HG03571 (cell line): ENCODE measurements around the gene VPS37D.
"Not testable (repeated sequence)": the region's sequence is repeated elsewhere in the genome, so short reads cannot be mapped to it uniquely, and the experiment has no call there.

Source experiments
- ATAC-seq: cut with Tn5 transposase; IDR thresholded peaks from one replicate; pipeline ENCODE4 v1.9.1; 2021; ENCODE audit not compliant: unreplicated experiment

VPS37D gene

GRCh38 chr7:73645643-73646174 lies 21.9 kb upstream of the VPS37D start:
- ATAC-seq, result no peak

GRCh38 chr7:73646785-73647724 lies 20.6 kb upstream of the VPS37D start:
- ATAC-seq, result no peak

DNA sequence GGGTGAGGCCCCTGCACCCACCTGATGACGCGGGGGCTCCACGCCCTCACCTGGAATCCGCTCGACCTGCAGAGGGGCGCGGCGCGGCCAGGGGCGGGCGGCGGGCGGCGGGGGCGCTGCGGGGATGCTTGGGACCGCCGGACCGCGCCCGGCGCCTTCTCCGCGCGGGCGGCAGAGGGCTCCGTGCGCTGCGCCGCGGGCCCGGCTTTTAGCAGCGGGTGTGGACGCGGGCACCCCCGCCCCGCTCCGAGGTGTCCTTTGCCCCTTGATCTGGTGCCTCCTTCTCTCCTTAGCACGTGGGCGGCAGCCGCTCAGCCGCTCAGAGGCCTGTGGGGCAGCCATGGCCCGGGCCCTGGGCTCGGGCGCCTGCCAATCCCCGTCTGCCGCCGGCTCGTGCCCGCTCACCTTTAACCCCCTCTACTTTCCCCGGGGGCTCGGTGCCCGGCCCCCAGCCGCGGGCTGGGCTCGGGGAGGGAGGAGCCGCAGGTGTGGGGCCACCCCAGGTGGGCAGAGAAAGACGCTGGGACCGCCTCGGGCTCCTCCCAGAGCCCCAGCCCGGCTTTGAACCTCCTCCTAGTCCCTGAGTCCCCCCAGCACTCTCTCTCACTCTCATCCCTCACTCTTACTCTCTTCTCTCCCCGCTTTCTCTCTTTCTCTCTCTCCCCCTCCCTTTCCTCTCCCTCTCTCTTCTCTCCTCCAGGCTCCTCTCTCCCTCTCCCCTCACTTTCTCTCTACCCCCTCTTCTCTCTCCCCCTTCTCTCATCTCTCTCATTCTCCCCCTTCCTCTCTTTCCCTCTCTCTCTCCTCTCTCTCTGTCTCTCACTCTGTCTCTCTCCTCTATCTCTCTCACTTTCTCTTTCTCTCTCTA lies 19.7 kb upstream of the VPS37D start:
- no peak for ATAC-seq

GRCh38 chr7:73648593-73649332 lies 18.9 kb upstream of the VPS37D start:
- no peak for ATAC-seq

DNA sequence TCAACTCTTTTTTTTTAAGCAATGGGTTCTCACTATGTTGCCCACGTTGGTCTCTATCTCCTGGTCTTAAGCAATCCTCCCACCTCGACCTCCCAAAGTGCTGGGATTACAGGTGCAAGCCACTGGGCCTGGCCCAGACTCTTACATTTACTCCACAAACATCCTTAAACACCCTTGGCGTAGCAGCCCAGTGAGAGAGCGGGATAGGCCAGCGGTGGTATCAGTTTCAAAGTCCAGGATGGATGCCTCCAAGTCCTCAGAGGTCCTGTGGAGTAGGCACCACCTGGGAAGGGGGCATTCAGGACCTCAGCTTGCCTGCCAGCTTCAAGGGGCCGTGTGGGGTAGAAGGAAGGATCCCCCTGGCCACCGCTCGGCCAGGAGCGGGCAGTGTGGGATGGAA lies 18.1 kb upstream of the VPS37D start:
- ATAC-seq, result no peak

GRCh38 chr7:73650524-73650923 lies 17.1 kb upstream of the VPS37D start:
- ATAC-seq, result no peak

DNA sequence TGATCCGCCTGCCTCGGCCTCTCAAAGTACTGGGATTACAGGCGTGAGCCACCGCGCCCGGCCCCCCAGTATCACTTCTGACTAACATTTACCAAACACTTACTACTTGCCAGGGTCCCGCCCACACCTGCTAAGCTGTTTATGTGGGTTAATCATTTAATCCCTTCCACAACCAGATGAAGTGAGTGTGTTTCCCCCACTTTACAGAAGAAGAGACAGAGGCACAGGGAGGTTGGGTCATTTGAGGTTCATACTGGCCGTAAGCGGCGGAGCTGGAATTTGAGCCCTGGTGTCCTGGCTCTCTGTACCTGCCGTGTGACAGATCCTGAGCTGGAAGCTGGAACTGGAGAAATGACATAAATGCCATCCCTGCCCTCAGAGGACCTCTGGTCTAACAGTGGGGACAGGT lies 15.1 kb upstream of the VPS37D start:
- ATAC-seq, result no peak

DNA sequence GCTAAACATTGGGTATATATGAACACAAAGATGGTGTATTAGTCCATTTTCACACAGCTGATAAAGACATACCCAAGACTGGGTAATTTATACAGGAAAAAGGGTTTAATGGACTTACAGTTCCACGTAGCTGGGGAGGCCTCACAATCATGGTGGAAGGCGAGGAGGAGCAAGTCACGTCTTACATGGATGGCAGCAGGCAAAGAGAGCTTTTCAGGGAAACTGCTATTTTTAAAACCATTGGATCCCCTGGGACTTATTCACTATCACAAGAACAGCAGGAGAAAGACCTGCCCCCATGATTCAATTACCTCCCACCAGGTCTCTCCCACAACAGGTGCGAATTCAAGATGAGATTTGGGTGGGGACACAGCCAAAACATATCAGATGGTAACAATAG lies 12.3 kb upstream of the VPS37D start:
- ATAC-seq, result not testable (repeated sequence)

GRCh38 chr7:73659983-73660382 lies 7.6 kb upstream of the VPS37D start:
- ATAC-seq, result no peak

GRCh38 chr7:73660594-73660993 lies 7.0 kb upstream of the VPS37D start:
- ATAC-seq, result not testable (repeated sequence)

DNA sequence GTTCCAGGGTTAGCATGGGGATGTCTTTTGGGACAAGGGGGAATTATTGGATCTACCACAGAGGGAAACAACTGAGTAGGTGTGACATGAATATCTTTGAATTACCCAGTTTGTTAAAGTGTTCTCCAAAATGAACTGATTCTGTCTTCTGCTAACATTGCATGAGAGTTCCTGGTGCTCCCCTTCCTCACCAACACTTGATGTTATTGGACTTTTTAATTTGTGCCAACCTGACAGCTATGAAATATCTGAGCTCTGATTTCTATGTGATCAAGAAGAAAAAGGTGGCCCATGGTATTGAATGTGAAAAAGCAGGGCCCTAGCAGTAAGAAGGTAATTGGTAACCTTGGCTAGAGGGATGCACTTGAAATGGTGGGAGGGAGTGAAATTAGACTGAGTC lies 4.6 kb upstream of the VPS37D start:
- ATAC-seq, result no peak

DNA sequence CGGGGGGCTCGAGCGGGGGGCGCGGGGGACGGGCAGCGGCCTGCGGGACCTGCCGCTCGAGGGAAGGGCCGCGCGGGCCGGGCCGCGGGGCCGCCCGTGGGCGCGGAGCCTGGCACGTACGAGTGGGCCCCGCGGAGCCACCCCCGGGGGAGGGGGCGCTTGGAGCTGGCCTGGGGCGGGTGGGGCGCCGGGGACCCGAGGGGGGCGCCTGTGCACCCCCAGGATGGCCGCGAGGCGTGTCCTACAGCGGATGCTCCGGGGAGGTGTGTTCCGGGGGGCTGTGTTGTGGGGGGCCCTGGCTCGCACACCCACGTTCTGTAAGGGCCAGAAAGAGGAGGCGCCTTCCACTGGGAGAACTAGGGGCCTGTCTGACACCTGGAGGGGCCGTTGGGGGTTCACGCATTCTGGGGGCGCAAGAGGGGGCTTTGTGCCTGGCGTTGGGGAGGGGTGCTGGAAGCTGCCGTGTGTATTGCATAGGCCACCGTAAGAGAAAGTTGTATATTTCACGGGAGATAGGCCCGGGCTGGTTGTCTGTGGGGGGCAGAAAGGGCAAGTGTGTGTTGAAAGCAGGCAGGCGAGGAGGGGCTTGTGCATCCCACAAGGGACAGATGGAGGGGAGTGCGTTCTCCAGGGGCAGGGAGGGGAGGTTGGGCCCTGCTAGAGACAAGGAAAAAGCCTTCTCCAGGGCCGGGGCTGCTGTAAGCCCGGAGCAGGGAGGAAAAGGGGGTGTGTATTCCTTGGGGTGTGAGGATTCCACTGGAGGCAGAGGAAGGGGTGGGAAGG lies 663 bp downstream of the VPS37D start:
- ATAC-seq, result no peak

DNA sequence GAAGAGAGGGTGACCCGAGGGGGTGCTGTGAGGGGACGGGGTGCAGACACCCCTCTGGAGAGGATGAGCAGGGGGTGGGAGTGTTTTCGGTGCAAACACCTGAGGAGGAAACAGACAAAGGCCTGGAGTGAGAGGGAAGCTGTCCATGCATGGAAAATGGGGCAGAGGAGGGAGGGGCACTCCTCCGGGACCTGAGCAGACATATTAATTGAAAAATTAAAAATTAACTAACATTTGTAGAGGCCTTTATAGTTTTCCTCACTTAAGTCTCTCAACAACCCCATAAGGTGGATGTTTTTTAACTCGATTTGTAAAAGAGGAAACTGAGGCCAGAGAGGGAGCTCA lies 1.2 kb downstream of the VPS37D start:
- ATAC-seq, result no peak

GRCh38 chr7:73669288-73669701 lies 1.7 kb downstream of the VPS37D start:
- ATAC-seq, result no peak

DNA sequence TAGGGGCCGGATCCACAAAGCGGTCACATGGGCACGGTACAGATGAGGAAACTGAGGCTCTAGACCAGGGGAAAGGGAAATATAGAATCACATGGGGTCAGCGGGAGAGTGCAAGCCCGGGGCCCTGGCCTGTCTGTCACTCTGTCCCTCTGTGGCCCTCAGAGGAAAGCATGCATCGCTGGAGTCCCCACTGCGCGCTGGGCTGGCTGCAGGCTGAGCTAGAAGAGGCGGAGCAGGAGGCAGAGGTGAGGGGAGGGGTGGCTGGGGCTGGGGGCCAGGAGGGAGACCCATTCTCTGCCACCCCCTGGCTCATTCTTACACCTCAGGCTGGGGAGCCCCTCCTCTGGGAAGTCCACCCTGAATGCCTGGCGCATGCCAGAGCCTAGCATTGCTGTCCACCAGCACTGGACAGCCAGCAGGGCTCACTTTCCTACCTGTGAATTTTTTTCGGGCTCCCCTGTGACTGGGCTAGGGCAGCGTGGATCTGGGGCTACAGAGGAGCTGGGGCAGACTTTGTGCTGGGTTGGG lies 2.3 kb downstream of the VPS37D start:
- no peak for ATAC-seq

GRCh38 chr7:73671322-73671661 lies 3.7 kb downstream of the VPS37D start:
- ATAC-seq, result no peak

GRCh38 chr7:73671857-73672445 lies 4.3 kb downstream of the VPS37D start:
- no peak for ATAC-seq

- no peak for ATAC-seq
These were observed 7.0 kb downstream of the VPS37D start for GRCh38 chr7:73674468-73675124.

DNA sequence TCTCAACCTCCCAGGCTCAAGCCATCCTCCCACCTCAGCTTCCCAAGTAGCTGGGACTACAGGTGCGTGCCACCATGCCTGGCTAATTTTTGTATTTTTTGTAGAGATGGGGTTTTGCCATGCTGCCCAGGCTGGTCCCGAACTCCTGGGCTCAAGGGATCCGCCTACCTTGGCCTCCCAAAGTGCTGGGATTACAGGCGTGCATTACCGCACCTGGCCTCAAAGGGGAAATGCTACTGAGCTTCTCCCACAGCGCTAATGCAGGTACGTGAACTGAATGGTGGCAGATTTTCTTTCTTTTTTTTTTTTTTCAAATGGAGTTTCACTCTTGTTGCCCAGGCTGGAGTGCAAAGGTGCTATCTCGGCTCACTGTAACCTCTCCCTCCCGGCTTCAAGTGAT lies 8.4 kb downstream of the VPS37D start:
- ATAC-seq, result not testable (repeated sequence)
